NCI-H345 treated with DMSO at 0.1 percent for 48 hours (cell line): Measurements from ENCODE around the gene FAM227A.

Source experiments
- DNase-seq: peaks from one replicate; lab custom pipeline; 2025; ENCODE audit not compliant: unreplicated experiment; lab: John Stamatoyannopoulos, UW

Gene FAM227A

GRCh38 chr22:38549101-38549894 lies 106.9 kb downstream of the FAM227A start:
- no peak for DNase-seq

DNA sequence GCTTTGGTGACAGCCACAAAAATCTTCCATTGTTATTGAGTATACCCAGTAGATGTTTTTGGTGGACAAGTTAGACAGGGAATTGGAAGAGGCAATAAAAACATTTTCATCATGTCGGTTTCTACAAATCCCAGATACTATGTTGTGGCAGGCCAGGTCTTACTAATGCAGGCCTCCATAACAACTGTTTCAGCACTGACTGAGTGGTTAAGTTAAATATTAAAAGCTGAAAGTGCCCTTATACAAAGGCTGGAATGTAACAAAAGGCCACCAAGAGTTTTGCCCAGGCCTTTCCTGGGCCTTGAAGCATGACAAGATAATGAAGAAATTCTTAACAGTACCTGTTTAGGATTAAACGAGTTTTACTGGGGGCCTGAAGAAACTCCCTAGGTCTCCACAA lies 115.5 kb downstream of the FAM227A start:
- DNase-seq = no peak

DNA sequence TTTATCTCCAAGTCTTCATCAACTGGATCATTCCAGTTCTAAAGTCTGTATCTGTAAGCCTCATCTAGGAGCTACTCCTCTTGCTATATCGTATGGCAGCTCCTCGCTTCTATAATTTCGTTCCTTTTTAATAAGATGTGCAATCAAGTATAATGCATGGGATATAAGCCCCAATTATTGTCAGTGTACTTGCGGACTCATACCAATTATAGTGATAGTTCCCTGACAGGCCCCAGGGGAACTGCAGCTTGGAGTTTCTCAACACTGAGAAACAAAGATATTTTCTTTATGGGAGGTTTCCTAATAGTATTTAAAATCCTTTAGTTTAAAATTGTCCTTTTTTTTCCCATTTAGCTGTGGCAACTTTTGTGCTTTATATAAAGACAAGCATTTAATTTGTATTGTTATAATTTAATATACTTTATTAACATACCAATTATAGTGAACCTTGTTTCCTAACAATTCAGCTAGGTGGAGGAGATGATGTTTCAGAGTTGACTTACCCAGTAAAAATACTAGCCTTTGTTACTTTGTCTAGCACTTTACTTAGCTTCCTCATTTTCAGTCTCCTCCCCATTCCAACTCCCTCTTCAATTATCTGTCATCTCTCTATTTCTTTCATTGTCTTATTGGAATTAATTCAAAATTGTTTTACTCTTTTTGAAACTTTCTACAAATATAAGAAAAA lies 124.8 kb downstream of the FAM227A start:
- no peak for DNase-seq
